Stimulated activated CD4-positive, alpha-beta T cell treated with anti-CD3 and anti-CD28 coated beads, Interleukin-12 subunit alpha, Interleukin-12 subunit beta, amount 100 ng/mL, for 24 hours (primary cell): Measurements from ENCODE around the gene CCDC40.

Experiments
- DNase-seq, 2 experiments: peaks; one replicate each; pipeline ENCODE4 v3.0.0-alpha.2; 2020; ENCODE audit warnings: low read depth in 2 of 2

The CCDC40 gene

DNA sequence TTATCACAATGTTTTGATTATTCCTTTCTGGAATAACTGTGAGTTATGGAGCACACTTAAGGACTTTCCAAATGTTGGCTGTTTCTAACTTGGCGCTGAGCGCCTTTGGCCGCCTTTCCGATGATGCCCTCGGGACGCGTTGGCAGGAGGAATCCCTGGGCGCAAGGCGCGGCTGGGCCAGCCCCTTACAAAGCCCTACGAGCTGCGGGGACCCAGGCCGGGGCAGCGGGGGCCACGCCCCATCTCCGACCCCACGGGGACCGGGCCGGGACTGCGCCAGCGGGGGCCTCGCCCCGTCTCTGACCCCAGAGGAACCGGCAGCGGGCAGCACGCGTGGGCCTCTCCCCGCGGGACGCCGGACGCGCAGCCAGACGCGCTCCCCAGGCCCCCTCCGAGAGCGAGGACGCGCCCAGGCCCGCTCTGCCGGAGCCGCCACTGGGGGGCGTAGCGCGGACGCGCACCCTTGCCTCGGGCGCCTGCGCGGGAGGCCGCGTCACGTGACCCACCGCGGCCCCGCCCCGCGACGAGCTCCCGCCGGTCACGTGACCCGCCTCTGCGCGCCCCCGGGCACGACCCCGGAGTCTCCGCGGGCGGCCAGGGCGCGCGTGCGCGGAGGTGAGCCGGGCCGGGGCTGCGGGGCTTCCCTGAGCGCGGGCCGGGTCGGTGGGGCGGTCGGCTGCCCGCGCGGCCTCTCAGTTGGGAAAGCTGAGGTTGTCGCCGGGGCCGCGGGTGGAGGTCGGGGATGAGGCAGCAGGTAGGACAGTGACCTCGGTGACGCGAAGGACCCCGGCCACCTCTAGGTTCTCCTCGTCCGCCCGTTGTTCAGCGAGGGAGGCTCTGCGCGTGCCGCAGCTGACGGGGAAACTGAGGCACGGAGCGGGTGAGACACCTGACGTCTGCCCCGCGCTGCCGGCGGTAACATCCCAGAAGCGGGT is 64.8 kb downstream of the CCDC40 start, which contains the start of gene GAA:
Gene GAA, plus strand, starts transcription at position 571 of the 935 bp plus-strand sequence. CDS start 3,006 bp downstream, outside the sequence.
- peak; percentile 76 for DNase-seq

DNA sequence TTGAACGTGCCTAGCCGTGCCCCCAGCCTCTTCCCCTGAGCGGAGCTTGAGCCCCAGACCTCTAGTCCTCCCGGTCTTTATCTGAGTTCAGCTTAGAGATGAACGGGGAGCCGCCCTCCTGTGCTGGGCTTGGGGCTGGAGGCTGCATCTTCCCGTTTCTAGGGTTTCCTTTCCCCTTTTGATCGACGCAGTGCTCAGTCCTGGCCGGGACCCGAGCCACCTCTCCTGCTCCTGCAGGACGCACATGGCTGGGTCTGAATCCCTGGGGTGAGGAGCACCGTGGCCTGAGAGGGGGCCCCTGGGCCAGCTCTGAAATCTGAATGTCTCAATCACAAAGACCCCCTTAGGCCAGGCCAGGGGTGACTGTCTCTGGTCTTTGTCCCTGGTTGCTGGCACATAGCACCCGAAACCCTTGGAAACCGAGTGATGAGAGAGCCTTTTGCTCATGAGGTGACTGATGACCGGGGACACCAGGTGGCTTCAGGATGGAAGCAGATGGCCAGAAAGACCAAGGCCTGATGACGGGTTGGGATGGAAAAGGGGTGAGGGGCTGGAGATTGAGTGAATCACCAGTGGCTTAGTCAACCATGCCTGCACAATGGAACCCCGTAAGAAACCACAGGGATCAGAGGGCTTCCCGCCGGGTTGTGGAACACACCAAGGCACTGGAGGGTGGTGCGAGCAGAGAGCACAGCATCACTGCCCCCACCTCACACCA is 65.7 kb downstream of the CCDC40 start:
- DNase-seq = no peak

DNA sequence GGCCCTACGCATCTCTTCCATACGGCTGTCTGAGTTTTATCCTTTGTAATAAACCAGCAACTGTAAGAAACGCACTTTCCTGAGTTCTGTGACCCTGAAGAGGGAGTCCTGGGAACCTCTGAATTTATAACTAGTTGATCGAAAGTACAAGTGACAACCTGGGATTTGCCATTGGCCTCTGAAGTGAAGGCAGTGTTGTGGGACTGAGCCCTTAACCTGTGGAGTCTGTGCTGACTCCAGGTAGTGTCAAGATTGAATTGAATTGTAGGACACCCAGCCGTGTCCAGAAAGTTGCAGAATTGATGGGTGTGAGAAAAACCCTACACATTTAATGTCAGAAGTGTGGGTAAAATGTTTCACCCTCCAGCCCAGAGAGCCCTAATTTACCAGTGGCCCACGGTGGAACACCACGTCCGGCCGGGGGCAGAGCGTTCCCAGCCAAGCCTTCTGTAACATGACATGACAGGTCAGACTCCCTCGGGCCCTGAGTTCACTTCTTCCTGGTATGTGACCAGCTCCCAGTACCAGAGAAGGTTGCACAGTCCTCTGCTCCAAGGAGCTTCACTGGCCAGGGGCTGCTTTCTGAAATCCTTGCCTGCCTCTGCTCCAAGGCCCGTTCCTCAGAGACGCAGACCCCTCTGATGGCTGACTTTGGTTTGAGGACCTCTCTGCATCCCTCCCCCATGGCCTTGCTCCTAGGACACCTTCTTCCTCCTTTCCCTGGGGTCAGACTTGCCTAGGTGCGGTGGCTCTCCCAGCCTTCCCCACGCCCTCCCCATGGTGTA is 66.4 kb downstream of the CCDC40 start:
- no peak for DNase-seq

DNA sequence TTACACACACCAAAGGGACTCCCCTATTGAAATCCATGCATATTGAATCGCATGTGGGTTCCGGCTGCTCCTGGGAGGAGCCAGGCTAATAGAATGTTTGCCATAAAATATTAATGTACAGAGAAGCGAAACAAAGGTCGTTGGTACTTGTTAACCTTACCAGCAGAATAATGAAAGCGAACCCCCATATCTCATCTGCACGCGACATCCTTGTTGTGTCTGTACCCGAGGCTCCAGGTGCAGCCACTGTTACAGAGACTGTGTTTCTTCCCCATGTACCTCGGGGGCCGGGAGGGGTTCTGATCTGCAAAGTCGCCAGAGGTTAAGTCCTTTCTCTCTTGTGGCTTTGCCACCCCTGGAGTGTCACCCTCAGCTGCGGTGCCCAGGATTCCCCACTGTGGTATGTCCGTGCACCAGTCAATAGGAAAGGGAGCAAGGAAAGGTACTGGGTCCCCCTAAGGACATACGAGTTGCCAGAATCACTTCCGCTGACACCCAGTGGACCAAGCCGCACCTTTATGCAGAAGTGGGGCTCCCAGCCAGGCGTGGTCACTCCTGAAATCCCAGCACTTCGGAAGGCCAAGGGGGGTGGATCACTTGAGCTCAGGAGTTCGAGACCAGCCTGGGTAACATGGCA is 67.1 kb downstream of the CCDC40 start:
- DNase-seq = no peak

DNA sequence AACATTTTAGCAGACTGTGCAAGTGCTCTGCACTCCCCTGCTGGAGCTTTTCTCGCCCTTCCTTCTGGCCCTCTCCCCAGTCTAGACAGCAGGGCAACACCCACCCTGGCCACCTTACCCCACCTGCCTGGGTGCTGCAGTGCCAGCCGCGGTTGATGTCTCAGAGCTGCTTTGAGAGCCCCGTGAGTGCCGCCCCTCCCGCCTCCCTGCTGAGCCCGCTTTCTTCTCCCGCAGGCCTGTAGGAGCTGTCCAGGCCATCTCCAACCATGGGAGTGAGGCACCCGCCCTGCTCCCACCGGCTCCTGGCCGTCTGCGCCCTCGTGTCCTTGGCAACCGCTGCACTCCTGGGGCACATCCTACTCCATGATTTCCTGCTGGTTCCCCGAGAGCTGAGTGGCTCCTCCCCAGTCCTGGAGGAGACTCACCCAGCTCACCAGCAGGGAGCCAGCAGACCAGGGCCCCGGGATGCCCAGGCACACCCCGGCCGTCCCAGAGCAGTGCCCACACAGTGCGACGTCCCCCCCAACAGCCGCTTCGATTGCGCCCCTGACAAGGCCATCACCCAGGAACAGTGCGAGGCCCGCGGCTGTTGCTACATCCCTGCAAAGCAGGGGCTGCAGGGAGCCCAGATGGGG is 68.0 kb downstream of the CCDC40 start:
- DNase-seq = no peak

DNA sequence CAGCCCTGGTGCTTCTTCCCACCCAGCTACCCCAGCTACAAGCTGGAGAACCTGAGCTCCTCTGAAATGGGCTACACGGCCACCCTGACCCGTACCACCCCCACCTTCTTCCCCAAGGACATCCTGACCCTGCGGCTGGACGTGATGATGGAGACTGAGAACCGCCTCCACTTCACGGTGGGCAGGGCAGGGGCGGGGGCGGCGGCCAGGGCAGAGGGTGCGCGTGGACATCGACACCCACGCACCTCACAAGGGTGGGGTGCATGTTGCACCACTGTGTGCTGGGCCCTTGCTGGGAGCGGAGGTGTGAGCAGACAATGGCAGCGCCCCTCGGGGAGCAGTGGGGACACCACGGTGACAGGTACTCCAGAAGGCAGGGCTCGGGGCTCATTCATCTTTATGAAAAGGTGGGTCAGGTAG is 68.5 kb downstream of the CCDC40 start:
- no peak for DNase-seq

DNA sequence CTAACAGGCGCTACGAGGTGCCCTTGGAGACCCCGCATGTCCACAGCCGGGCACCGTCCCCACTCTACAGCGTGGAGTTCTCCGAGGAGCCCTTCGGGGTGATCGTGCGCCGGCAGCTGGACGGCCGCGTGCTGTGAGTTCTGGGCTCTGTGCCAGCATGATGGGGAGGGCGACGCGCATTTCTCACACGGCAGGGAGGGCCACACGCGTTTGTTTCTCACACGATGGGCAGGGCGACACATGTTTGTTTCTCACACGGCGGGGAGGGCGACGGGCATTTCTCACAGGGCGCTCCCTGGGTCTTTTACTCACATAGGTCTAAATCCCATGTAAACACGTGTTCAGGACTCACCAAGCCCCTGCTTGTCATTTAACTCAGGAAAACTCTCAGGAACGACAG is 69.3 kb downstream of the CCDC40 start:
- no peak for DNase-seq

DNA sequence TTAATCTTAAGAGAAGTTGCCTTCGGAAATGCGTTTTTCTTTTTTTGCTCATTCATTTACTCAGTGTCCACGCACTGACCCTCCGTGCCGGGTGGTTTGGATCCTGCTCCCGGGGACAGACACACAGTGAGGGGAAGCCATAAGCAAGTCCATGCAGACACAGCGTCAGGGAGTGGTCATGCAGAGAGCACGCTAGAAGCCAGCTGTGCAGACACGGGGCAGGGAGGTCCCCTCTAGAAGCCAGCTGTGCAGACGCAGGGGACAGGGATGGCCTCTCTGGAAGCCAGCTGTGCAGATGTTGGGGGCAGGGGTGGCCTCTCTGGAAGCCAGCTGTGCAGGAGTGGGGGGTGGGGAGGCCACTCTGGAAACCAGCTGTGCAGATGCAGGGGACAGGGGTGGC is 69.7 kb downstream of the CCDC40 start:
- DNase-seq = no peak

DNA sequence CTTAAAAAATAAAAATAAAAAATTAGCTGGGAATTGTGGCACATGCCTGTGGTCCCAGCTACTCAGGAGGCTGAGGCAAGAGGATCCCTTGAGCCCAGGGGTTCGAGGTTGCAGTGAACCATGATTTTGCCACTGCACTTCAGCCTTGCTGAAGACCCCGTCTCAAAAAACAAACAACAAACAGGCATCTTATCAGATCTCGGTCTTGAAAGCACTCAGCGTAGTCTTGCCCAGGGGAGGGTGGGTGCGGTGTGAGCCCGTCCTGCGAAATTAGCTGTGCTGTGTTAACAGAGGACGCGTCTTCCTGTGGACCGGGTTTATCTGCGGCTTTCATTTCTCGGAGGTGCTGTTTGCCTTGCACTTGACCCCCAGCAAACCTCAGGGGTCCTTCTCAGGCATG is 70.3 kb downstream of the CCDC40 start:
- no peak for DNase-seq

DNA sequence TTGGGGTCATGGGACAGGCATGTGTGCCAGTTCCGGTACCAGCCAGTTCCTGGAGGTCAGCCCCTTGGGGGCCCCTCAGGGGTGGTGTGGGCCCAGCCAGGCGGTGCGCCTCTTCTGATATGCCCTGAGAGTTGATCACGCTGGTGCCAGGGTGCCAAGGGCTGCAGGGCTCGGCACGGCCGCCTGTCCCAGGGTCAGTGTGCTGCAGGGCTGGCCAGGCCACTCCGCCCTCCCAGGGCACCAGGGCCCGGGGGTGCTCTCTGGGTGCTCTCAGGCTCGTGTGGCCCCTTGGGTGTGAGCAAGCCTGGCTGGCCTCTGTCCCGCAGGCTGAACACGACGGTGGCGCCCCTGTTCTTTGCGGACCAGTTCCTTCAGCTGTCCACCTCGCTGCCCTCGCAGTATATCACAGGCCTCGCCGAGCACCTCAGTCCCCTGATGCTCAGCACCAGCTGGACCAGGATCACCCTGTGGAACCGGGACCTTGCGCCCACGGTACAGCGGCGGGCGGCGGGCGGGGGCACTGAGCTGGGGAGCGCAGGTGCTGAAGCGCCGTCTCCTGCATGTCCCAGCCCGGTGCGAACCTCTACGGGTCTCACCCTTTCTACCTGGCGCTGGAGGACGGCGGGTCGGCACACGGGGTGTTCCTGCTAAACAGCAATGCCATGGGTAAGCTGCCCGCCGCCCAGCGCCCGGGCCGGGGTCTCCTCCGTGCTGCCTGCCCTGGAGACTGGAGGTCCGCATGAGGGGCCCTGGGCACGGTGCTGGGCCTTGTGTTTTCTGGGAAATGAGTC is 71.0 kb downstream of the CCDC40 start:
- DNase-seq = no peak

DNA sequence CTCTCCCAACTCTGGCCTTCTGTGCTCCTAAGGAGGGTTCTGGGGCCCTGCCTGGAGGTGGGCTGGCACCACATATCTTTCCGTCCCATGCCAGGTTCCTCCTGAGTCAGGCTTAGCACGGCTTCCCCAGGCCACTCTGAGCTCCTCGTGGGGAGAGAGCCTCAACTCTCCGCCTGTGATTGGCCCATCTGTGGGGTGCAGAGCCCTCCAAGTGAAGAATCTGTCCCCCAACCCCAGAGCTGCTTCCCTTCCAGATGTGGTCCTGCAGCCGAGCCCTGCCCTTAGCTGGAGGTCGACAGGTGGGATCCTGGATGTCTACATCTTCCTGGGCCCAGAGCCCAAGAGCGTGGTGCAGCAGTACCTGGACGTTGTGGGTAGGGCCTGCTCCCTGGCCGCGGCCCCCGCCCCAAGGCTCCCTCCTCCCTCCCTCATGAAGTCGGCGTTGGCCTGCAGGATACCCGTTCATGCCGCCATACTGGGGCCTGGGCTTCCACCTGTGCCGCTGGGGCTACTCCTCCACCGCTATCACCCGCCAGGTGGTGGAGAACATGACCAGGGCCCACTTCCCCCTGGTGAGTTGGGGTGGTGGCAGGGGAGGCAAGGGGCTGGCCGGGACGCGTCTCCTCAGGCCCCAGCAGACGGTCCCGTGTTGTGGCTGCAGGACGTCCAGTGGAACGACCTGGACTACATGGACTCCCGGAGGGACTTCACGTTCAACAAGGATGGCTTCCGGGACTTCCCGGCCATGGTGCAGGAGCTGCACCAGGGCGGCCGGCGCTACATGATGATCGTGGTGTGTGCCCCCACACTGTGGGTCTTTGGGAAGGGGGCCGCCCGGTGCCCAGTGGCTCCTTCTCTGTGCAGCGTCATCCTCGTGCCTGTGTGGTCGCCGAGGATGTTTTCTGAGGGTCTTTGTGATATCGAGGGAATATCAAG is 71.9 kb downstream of the CCDC40 start:
- DNase-seq = no peak

DNA sequence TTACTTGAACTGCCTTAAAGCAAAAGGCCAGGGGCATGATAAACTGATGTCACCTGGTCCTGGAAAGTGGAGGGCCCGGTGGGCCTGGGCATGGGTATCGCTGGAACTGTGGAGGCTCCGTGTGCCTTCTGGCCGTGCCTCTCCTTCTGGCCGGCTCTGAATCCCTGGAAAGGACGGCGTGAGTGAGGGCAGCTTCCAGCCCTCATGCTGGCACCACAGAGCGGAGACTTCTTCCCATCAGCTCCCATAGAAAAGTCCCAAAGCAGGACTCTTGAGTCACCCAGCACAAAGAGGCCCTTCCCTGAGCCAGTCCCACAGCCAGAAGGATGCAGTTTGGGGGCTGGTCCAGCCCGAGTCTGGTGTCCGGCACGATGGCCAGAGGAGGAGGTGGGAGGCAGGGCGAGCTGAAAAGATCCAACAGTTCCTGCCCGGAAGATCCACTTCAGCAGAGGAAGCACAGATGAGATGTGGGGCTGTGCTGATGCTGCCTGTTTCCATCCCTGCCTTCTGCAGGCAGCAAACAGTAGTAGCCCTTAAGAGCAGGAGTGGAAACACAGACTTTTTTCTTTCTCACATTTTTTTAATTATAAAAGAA is 72.7 kb downstream of the CCDC40 start:
- DNase-seq = no peak

DNA sequence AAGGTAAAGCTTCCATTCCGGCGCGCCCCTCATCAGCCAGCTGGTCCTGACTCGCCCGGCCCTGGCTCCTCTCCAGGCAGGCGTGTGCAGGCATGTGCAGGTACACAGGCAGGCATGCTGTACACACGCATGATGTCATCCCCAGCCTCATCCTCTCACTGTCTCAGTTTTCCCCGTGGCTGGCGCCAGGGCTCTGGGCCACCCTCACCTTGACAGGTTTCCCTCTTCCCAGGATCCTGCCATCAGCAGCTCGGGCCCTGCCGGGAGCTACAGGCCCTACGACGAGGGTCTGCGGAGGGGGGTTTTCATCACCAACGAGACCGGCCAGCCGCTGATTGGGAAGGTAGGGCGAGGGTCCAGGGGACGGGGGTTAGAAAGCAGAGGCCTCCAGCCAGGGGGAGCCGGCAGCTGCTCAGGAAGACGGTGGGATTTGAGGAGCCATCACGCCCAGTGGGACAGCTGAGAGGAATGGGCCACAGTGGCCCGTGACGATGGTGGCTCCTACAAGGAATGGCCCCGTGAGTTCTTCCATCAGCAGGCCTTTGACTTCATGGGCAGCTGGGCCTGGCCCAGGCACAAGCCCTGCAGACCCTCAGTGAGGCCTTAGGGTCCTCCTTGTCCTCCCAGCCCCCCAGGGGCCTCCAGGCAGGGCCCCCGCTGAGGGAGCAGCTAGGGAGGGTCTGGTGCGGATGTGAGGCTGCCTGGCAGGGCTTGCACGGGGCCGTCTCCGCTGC is 73.4 kb downstream of the CCDC40 start:
- DNase-seq = no peak

DNA sequence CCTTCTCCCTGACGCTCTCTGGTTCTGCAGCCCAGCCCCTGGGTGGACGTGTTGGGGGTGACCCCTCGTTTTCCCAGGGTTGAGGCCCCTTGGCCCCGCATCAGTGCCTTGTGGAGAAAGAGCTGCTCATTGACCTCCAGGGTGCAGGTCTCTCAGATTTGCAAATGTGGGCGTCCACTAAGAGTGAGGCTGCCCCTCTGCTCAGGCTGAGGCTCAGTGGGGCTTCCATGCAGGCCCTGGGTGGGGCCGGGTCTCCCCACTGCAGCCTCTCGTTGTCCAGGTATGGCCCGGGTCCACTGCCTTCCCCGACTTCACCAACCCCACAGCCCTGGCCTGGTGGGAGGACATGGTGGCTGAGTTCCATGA is 74.0 kb downstream of the CCDC40 start:
- no peak for DNase-seq

DNA sequence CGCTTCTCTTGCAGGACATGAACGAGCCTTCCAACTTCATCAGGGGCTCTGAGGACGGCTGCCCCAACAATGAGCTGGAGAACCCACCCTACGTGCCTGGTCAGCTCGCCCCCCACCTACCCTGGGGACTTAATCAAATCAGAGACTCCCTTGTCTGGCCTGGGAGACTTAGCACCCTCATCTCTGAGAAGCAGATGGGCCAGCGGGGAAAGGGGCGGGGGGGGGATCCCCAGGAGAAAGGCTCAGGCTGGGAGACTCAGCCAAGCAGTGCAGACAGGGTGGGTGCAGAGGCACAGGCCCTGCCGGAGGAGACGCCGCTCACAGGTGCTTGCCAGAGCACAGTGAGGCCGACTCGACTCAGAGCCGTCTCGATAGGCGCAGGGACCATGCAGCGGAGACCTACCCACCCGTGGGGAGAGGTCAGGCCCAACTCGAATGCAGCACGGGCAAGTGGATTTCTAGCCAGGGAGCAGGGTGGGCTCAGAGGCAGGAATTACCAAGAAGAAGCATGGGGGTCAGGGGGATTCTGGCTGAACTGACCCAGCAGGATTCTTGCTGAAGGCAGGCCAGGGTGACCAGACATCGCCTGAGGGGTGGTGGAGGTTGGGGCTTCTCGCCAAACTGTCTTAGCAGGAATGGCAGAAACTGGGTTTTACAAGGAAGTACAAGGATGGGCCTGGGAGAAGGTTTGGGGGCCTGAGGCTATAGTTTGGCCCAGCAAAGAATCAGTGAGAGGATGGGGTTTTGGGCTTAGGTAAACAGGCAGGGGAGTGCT is 74.7 kb downstream of the CCDC40 start:
- DNase-seq = no peak

DNA sequence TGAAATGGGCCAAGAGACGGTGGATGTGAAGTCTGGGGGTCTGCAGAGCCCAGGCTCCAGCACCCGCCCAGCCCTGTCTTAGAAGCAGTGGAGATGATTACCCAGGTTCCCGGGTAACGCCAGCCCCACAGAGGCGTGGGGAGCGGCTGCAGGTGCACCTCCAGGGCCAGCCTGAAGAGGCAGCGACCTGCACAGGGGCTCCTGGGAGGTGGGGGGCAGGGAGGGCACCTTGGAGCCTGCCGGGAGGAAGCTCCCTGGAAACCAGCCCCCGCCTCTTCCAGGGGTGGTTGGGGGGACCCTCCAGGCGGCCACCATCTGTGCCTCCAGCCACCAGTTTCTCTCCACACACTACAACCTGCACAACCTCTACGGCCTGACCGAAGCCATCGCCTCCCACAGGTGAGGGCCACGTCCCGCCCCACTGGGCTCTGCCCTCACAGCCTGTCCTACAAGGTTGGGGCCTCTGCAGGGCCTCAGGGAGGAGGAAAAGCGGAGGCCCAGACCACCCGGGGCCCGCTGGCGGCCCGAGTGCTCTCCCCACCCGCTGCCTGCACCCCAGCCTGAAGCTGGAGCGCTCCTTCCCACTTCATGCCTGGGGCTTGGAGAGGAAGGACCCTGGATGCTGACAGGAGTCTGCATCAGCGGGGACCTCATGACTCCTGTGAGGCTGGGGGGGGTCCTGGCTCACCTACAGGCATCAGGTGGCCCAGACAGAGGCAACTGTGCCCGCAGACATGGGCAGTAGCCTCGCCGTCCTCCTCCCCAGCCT is 75.4 kb downstream of the CCDC40 start:
- DNase-seq = no peak
